GM18861 (cell line): Measurements from ENCODE around the gene PCNT.
"Not testable (repeated sequence)": the region's sequence is repeated elsewhere in the genome, so short reads cannot be mapped to it uniquely, and the experiment has no call there.

Experiments
- ATAC-seq: cut with Tn5 transposase; IDR thresholded peaks from one replicate; pipeline ENCODE4 v1.9.1; 2021; ENCODE audit not compliant: unreplicated experiment

Gene PCNT

DNA sequence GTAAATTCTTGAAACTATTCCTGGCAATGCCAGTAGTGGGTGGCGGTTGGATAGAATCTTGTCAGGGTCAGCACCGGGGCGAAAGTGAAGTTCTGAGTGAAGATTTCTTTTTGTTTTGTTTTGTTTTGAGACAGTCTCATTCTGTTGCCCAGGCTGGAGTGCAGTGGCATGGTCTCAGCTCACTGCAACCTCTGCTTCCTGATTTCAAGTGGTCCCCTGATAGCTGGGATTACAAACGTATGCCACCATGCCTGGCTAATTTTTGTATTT, 33.3 kb downstream of the PCNT start:
- no peak for ATAC-seq

DNA sequence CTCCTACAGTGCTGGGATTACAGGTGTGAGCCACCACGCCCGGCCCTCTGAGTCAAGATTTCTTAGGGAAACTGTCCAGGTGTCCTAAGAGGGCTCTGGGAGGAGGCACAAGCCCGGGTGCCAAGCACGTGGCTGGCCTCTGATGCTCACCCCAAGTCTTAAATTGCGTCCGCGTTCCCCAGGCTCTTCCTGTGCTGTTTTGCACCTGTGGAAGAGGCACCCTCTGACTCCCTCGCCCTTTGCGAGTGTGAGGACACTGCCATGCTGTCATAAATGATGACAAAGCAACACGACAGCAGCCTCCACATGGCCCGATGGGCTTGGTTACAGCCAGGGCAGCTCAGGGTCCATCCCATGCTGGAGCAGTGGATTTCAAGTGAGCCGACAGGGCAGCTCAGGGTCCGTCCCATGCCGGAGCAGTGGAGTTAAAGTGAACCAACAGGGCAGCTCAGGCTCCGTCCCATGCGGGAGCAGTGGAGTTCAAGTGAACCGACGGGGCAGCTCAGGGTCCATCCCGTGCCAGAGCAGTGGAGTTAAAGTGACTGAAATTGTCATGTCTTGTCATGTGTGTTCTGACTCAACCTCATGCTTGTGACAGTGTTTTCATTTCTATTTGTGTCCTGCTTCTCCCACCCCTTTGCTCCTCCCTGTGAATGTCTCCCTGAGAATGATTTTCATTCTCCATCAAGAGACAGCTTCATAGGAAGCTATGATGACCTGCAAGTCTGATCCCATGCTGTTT, 33.9 kb downstream of the PCNT start:
- no peak for ATAC-seq

DNA sequence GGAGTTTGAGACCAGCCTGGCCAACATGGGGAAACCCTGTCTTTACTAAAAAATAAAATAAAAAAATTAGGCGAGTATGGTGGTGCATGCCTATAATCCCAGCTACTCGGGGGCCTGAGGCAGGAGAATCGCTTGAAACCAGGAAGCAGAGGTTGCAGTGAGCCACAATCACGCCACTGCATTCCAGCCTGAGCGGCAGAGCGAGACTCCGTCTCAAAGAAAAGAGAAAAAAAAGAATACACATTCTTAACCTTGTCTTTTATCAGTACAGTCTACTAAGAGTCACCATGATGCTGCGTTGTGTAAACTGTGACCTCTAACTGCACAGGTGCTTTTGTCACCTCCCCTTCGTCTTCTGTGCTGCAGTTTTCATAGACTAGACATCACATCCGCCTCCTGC, 37.2 kb downstream of the PCNT start:
- no peak for ATAC-seq

DNA sequence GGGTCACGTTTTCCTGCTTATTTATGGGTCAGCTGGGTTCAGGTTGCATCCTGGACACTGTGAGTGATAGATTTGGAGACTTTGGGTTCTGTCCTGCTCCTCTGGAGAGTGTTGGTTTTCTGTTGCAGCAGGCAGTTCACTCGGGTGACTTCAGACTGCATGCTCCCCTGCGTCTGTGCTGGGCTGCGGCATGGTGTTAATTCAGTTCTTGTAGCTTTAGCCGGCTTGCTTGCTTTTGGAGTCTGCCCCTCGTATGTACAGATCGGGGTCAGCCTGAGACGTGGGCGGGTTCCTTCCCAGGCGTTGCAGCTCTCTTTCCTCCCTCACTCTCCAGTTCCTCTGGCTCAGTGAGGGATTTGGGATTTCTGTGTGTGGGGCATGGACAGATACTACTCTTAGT, 38.0 kb downstream of the PCNT start:
- no peak for ATAC-seq

DNA sequence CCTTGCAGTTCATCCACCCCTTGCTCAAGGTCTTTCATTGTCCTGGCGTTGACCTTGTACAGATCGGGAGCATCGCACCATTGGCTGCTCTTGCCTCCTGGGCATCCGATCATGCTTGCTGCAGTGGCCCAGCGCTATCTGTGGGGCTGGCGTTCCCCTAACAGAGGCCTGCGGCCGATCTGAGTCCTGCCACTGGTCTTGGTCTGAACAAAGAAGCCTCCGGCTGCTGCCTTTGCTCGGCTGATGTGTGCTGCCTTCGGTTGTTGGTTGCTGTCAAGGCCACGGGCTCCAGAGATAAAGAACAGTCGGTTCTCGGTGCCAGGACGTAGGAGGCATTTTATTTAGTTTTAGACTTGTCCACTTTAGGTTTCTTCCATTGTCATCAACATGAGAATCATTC, 39.0 kb downstream of the PCNT start:
- ATAC-seq = no peak

DNA sequence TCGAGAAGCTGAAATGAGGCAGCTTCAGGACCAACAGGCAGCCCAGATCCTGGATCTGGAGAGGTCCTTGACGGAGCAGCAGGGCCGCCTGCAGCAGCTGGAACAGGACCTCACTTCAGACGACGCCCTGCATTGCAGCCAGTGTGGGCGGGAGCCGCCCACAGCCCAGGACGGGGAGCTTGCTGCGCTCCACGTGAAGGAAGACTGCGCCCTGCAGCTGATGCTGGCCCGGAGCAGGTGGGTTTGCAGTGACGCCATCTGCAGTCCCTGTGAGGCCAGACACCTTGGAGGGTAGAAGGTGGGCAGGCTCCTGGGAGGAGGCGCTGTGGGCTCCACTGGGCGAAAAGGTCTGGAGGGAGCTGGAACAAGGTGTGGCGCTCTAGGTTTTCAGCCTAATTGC, 39.7 kb downstream of the PCNT start:
- no peak for ATAC-seq

DNA sequence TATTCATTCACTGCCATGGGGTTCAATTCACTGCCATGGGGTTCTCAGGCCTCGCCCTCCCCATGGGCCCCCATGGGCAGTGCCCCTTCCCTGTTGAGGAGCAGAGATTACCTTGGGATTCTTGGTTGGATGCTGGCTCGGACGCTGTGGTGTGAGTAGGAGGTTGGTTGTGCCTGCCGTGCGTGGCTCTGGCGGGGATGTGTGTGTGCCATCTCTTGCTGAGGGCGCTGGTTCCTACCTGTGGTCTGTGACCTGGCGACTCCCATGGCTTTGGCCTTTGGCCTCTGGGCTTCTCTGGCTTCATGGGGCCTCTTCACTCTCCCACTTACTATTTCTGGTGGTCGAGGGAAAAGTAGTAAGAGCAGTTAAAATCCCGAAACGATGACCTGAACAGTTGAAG, 42.1 kb downstream of the PCNT start:
- no peak for ATAC-seq

DNA sequence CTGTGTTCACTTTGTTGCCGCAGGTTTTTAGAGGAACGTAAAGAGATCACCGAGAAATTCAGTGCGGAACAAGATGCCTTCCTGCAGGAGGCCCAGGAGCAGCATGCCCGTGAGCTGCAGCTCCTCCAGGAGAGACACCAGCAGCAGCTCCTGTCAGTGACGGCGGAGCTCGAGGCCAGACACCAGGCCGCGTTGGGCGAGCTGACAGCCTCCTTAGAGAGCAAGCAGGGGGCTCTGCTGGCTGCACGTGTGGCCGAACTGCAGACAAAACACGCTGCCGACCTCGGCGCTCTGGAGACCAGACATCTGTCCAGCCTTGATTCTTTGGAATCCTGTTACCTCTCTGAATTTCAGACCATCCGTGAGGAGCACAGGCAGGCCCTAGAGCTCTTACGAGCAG, 42.6 kb downstream of the PCNT start:
- no peak for ATAC-seq

- ATAC-seq = no peak
Observed at GRCh38 chr21:46366966-46367365, 43.0 kb downstream of the PCNT start.

GRCh38 chr21:46368533-46369285, 44.8 kb downstream of the PCNT start:
- ATAC-seq = peak; percentile 66

DNA sequence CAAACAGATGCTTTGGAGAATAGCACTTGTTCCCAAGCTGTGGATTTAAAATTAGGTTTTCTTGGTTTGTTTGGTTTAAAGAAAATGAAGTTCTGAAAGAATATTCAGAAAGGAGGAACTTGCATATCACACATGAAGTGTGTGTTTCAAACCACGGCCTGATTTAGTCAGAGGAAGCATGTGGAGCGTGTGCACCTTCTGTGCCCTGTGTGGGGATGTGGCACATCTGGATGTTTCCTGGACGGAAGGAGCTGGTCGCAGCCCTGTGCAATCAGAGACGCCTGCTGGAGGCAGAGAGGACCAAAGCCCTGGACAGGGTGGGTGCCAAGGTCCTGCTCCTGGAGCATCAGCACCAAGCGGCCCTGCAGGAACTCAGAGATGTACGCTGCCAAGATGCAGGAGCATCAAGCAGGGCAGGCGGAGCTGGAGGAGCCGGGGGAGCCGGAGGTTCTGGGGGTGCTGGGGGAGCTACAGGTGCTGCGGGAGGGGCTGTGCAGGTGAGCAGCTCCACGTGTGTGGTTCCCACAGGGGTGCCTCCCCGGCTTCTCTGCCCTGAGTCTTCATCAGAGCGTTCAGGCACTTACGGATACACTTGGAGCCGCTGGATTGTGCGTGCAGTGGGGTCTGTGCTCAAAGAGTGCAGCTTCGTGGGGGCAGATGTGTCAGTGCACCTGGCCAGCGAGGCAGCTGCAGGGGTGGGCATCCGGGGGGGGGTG, 45.7 kb downstream of the PCNT start:
- ATAC-seq = peak; percentile 32

DNA sequence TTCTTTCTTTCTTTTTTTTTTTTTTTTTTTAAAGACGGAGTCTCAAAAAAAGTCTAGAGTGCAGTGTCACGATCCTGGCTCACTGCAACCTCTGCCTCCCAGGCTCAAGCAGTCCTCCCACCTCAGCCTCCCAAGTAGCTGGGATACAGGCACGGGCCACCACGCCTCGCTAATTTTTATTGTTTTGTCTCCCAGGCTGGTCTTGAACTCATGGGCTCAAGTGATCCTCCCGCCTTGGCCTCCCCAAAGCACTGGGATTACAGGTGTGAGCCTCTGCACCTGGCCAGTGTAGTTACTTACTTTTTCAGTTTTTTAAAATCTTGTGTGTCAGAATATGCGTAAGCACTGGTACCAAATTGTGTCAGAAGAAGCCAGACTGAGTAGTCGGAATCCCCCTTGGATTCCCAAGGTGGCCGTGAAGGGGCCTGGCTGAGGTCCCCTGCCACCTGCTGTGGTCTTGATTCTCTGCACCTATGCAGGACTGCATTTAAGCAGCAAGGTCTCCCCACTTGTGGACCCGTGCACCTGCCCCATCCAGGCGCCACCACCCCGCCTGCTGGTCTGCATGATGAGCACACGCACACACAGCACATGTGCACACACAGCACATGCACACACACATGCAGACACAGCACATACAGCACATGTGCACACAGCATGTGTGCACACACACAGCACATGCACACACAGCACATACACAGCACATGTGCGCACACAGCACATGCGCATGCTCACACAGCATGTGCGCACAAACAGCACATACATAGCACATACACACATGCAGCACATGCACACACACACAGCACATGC, 47.5 kb downstream of the PCNT start:
- ATAC-seq = no peak

DNA sequence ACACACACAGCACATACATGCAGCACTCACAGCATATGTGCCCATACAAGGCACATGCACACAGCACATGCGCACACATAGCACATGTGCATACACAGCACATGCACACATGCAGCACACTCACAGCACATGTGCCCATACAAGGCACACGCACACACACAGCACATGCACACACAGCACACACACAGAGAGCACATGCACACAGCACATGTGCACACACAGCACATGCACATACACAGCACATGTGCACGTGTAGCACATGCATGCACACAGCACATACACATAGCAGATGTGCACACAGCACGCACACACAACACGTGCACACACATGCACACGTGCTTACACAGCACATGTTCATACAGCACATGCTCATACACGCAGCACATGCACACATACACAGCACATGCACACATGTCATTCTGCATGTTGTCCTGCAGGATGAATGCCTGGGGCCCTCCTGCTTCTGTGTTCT, 48.1 kb downstream of the PCNT start:
- ATAC-seq = no peak

- not testable (repeated sequence) for ATAC-seq
Observed at GRCh38 chr21:46372947-46373346, 49.0 kb downstream of the PCNT start.

- ATAC-seq = no peak
Observed at GRCh38 chr21:46374761-46375389, 50.9 kb downstream of the PCNT start.

DNA sequence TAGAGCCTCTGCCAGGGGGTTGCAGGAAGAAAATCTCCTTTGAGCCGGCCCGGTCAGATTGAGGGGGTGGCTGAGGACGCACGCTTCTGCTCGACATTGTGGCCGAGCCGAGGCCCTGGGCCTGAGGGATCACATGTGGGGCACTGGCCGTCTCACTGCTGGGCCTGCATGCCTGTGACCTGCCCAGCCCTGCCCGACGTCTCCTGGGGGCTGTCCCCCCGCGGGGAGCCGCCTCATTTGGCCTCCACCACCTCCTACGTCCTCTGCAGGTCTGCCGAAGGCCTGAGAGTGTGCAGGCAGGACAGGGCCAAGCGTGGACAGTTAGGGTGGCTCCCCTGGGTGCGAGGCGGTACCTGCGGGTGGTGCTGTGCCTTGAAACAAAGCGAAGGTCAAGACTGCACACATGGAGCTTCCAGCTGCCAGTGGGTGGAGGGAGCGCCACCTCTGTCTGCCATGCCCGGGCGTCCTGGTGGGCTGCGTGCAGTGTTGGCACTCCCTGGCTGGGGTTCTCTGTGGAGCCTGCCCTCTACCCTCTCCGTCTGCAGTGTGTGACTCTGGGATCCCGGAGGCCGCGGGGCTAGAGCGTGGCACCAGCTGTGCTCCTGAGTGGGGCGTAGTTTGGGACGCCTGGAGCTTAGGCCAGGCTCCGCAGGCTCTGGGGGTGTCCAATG, 51.7 kb downstream of the PCNT start:
- ATAC-seq = no peak

DNA sequence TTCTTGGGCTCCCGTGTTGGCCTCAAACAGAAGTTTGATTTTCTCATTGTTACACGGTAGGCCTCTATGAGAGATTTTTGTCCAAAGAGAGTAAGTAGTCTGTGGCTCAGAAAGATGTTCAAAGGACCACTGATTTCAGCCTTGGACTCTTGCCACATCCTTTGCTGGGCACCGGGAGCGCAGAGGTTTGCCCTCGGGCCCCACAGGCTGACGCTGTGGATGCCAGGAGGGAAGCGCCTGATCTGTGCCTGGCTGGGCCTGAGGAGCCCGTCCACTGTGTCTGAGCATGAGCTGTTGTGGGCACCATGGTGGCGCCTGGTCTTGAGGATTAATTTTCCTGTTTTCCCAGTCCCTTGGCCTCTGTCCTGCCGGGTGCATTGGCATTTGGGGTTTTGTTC, 52.3 kb downstream of the PCNT start:
- no peak for ATAC-seq

DNA sequence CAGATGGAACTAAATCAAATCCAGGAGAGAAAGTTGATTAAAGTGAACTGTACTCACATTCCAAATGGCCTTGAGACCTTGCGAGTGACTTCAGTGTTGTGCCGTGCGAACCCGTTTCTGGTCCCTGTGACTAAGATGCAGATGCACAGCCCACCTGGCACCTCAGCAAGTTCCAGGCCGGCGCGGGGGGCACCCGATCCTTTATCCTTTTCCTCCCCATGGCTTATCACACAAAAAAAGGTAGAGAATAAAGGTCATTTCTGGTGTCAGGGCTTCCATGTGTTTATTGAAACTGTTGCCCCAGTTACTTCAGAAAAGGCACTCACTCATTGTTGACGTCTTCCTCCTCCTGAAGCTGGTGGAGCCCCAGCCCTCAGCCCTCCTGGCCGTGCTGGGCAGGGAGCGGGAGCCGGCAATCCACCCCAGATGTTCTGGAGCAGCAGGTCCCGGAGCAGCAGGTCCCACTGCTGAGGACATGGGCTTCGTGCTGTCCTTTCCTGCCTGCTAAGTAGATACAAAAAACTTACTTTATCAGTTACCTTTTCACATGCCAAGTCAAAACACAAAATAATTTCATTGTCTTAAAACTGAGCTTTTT, 53.0 kb downstream of the PCNT start:
- no peak for ATAC-seq

GRCh38 chr21:46377789-46378188, 53.8 kb downstream of the PCNT start:
- ATAC-seq = no peak

DNA sequence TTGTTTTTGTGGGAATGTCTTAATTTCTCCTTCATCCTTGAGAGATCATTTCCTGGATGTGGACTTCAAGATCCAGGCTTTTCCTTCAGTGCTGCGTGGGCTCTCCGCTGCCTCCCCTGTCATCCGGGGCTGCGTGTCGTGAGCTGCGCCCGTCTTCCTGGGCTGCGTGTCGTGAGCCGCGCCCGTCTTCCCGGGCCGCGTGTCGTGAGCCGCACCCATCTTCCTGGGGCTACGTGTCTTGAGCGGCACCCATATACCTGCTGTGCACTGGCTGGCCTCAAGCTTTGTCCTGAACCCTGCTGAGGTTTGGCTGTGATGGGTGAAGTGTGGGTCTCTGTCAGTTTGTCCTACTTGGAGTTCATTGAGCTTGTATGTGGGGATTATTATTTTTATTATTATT, 55.1 kb downstream of the PCNT start:
- ATAC-seq = no peak
